Measurements from ENCODE around the gene DCTD. TPM values are rescaled to one million over a fixed set of nuclear protein-coding genes. Genes with fewer than 3 reads are reported as not detected.

DCTD gene
- total and polyA plus RNA-seq, 2 experiments from 2014 or later = 92.4 to 92.6 TPM

DNA sequence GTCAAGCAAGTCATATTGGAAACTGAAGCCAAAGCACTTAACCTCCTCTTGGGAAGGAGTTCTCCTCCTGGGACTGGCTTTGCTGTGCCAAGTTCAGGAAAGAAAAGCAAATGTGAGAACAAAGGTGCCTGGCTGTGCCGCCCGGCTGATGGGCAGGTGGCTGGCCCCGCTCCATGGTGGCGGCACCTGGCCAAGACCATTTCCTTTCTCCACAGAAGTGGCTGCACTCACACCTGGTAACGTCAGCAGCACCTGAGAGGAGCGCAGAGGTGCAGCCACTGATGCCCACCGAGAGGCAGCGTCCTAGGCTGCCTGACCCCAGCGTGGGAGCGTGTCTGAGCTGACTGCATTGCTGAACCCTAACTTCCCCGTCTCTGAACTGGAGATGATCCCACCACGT is 54.3 kb downstream of the DCTD start:
- Histone ChIP-seq H3K4me1 (ENCODE audit: insufficient read depth) (no peaks in the 10 kb centered on the region), H3K79me2 (no peaks in the 10 kb centered on the region), H3K27ac (no peak overlapping the region), H3K9me3 (ENCODE audit: low read depth) (no peaks in the 10 kb centered on the region), H3K27me3 (no peaks in the 10 kb centered on the region), H4K20me1 (ENCODE audit: insufficient read depth, poor library complexity, severe bottlenecking) (no peaks in the 10 kb centered on the region), H3K4me2 (no peak overlapping the region), H2AFZ (no peak overlapping the region), H3K4me3 (no peak overlapping the region), H3K9me2 (replicated peaks; ENCODE audit: insufficient read depth) (no peaks in the 10 kb centered on the region), H3K36me3 (replicated peaks; ENCODE audit: insufficient read depth, low read depth) (no peaks in the 10 kb centered on the region)
- TF ChIP-seq EZH2 (IDR thresholded peaks at IDR 0.05; ENCODE audit: borderline replicate concordance) (no peak), EZH2phosphoT487 (IDR thresholded peaks at IDR 0.05; ENCODE audit: low read depth, severe bottlenecking, unreplicated experiment) (no peak)
- TF ChIP-seq, protein P1, sequence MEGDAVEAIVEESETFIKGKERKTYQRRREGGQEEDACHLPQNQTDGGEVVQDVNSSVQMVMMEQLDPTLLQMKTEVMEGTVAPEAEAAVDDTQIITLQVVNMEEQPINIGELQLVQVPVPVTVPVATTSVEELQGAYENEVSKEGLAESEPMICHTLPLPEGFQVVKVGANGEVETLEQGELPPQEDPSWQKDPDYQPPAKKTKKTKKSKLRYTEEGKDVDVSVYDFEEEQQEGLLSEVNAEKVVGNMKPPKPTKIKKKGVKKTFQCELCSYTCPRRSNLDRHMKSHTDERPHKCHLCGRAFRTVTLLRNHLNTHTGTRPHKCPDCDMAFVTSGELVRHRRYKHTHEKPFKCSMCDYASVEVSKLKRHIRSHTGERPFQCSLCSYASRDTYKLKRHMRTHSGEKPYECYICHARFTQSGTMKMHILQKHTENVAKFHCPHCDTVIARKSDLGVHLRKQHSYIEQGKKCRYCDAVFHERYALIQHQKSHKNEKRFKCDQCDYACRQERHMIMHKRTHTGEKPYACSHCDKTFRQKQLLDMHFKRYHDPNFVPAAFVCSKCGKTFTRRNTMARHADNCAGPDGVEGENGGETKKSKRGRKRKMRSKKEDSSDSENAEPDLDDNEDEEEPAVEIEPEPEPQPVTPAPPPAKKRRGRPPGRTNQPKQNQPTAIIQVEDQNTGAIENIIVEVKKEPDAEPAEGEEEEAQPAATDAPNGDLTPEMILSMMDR (IDR thresholded peaks at IDR 0.05; ENCODE audit: poor library complexity) = no peak
- DNase-seq (ENCODE audit: low spot score) = no peak
- WGBS (ENCODE audit: low lambda C conversion rate, missing lambda C conversion rate) = 97% methylated on average over 12 of the region's 12 CpGs

DNA sequence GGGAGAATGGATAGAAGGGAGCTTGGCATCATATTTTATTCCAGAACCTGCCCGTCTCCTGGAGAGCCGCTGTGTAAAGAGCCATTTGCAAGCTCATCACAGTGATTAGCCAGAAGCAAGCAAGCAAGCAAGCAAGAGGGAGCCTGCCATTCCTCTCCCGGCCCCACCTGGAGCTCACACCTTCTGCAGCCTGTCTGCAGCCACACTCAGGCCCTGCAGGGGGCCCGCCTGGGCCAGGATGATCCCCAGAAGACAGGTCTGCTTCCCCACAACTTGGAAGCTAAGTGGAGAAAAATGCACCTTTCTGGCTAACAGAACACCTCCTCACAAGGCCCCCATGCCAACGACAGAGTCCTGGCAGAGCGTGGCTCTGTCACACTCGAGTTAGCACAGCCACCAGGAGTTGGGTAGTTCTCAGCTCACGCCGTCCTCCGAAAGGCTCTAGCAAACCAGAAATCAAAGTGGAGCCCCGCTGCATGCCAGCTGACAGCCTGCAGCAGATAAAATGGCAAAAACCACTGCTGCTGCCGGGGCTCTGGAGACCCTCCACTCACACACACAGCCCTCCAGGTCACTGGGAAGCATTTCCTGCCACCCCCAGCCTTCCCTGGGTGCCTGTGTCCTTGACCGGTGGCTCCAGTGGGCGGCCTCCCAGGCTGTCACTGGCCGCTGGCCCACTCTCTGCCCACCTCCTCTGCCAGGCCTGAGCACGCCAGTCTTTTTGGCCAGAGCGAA is 54.9 kb downstream of the DCTD start:
- H3K36me3 ChIP-seq (replicated peaks; ENCODE audit: insufficient read depth, low read depth) = no peaks in the 10 kb centered on the region
- H3K79me2 ChIP-seq = no peaks in the 10 kb centered on the region
- H3K9me3 ChIP-seq (ENCODE audit: low read depth) = no peaks in the 10 kb centered on the region
- no peak for TF ChIP-seq EZH2 (IDR thresholded peaks at IDR 0.05; ENCODE audit: borderline replicate concordance)
- no peak for TF ChIP-seq EZH2phosphoT487 (IDR thresholded peaks at IDR 0.05; ENCODE audit: low read depth, severe bottlenecking, unreplicated experiment)
- TF ChIP-seq, protein P1 (IDR thresholded peaks at IDR 0.05; ENCODE audit: poor library complexity) = no peak
- no peaks in the 10 kb centered on the region for H3K9me2 ChIP-seq (replicated peaks; ENCODE audit: insufficient read depth)
- H2AFZ ChIP-seq = no peak overlapping the region
- no peaks in the 10 kb centered on the region for H4K20me1 ChIP-seq (ENCODE audit: insufficient read depth, poor library complexity, severe bottlenecking)
- H3K4me3 ChIP-seq = no peak overlapping the region
- no peak for DNase-seq (ENCODE audit: low spot score)
- H3K27ac ChIP-seq = no peak overlapping the region
- H3K27me3 ChIP-seq = no peaks in the 10 kb centered on the region
- H3K4me1 ChIP-seq (ENCODE audit: insufficient read depth) = no peaks in the 10 kb centered on the region
- H3K4me2 ChIP-seq = no peak overlapping the region
- WGBS (ENCODE audit: low lambda C conversion rate, missing lambda C conversion rate) = 81% methylated on average over 17 of the region's 17 CpGs

DNA sequence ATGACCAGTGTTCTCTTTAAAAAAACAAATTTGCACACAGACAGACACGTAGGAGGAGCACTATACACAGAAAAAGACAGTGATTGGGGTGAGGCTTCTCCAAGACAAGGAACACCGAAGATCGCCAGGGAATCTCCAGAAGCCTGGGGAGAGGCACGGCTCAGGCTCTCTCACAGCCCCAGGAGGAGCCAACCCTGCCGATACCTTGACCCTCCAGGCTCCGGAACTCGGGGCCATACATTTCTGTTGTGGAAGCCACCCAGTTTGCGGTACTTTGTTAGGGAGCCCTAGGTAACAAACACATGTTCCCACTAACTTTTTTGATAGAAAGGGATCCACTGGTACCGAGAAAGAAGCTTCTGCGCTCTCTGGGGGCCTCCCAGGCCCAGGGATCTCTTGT is 55.8 kb downstream of the DCTD start:
- no peak for DNase-seq (ENCODE audit: low spot score)
- no peaks in the 10 kb centered on the region for H3K79me2 ChIP-seq
- no peak overlapping the region for H3K4me2 ChIP-seq
- H4K20me1 ChIP-seq (ENCODE audit: insufficient read depth, poor library complexity, severe bottlenecking) = no peaks in the 10 kb centered on the region
- H2AFZ ChIP-seq = no peak overlapping the region
- no peaks in the 10 kb centered on the region for H3K4me1 ChIP-seq (ENCODE audit: insufficient read depth)
- H3K36me3 ChIP-seq (replicated peaks; ENCODE audit: insufficient read depth, low read depth) = no peaks in the 10 kb centered on the region
- no peaks in the 10 kb centered on the region for H3K9me2 ChIP-seq (replicated peaks; ENCODE audit: insufficient read depth)
- TF ChIP-seq EZH2 (IDR thresholded peaks at IDR 0.05; ENCODE audit: borderline replicate concordance) (no peak), EZH2phosphoT487 (IDR thresholded peaks at IDR 0.05; ENCODE audit: low read depth, severe bottlenecking, unreplicated experiment) (no peak)
- TF ChIP-seq, protein P1 (IDR thresholded peaks at IDR 0.05; ENCODE audit: poor library complexity) = no peak
- no peaks in the 10 kb centered on the region for H3K27me3 ChIP-seq
- H3K4me3 ChIP-seq = no peak overlapping the region
- no peak overlapping the region for H3K27ac ChIP-seq
- no peaks in the 10 kb centered on the region for H3K9me3 ChIP-seq (ENCODE audit: low read depth)
- 91% methylated on average over 9 of the region's 10 CpGs for WGBS (ENCODE audit: low lambda C conversion rate, missing lambda C conversion rate)
